Esophagus squamous epithelium (tissue), 4 donors: ENCODE data around the gene C15orf62.

Experiments
- POLR2A ChIP-seq, 4 donors: fragments of 450-650 bp; IDR thresholded peaks; one replicate each; pipeline ENCODE4 v1.6.1; 2017; ENCODE audit warnings: antibody characterized with exemption in 4 of 4, mild to moderate bottlenecking in 4 of 4, moderate library complexity in 3 of 4
- TF ChIP-seq, protein P1 (sequence below), 6 experiments: fragments of 450-650 bp in 4 of 6; fragments of 200-600 bp in 2 of 6; sonication (generic) in 2 of 6; IDR thresholded peaks; one replicate each; pipeline ENCODE4 v1.5.1; 2016 to 2019; ENCODE audit warnings: antibody characterized with exemption in 6 of 6, mild to moderate bottlenecking in 4 of 6, moderate library complexity in 4 of 6

GRCh38 chr15:40722354-40722753 lies 47.4 kb upstream of the C15orf62 start:
- TF ChIP-seq, protein P1, sequence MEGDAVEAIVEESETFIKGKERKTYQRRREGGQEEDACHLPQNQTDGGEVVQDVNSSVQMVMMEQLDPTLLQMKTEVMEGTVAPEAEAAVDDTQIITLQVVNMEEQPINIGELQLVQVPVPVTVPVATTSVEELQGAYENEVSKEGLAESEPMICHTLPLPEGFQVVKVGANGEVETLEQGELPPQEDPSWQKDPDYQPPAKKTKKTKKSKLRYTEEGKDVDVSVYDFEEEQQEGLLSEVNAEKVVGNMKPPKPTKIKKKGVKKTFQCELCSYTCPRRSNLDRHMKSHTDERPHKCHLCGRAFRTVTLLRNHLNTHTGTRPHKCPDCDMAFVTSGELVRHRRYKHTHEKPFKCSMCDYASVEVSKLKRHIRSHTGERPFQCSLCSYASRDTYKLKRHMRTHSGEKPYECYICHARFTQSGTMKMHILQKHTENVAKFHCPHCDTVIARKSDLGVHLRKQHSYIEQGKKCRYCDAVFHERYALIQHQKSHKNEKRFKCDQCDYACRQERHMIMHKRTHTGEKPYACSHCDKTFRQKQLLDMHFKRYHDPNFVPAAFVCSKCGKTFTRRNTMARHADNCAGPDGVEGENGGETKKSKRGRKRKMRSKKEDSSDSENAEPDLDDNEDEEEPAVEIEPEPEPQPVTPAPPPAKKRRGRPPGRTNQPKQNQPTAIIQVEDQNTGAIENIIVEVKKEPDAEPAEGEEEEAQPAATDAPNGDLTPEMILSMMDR (IDR thresholded peaks at IDR 0.05): no peak
- no peak for TF ChIP-seq POLR2A (IDR thresholded peaks at IDR 0.05)
